SK-N-SH (cell line): ENCODE data around the gene SEMA3C.
A peak's percentile ranks its signal among the peaks of the same experiment; 100 is the strongest.

ENCODE experiments used
- CHD2 ChIP-seq: fragments of 150-350 bp; IDR thresholded peaks from 2 replicates; pipeline ENCODE4 v1.6.1; 2018; ENCODE audit warnings: low read length; ENCODE audit not compliant: partially characterized antibody
- FOSL2 ChIP-seq: IDR thresholded peaks from 2 replicates; pipeline ENCODE4 v1.4.0; 2012; ENCODE audit warnings: low read depth, mild to moderate bottlenecking, moderate library complexity, borderline replicate concordance
- GABPA ChIP-seq: IDR thresholded peaks from 2 replicates; pipeline ENCODE4 v1.4.0; 2012; ENCODE audit warnings: low read depth, mild to moderate bottlenecking
- GATA2 ChIP-seq: sonication (generic); formaldehyde crosslinking; IDR thresholded peaks from 2 replicates; pipeline ENCODE4 v1.5.0; 2020; ENCODE audit warnings: mild to moderate bottlenecking, missing genetic modification reagents
- NFIC ChIP-seq: IDR thresholded peaks from 2 replicates; pipeline ENCODE4 v1.4.0; 2012; ENCODE audit warnings: borderline replicate concordance
- POLR2AphosphoS5 ChIP-seq: IDR thresholded peaks from 2 replicates; pipeline ENCODE4 v1.6.1; 2012; ENCODE audit warnings: low read depth, low read length
- RAD21 ChIP-seq: IDR thresholded peaks from 2 replicates; pipeline ENCODE4 v1.6.1; 2012; ENCODE audit warnings: mild to moderate bottlenecking, low read length
- TAF1 ChIP-seq: IDR thresholded peaks from 2 replicates; pipeline ENCODE4 v1.6.1; 2012; ENCODE audit warnings: low read depth, mild to moderate bottlenecking, low read length, moderate library complexity, borderline replicate concordance
- TCF12 ChIP-seq: IDR thresholded peaks from 2 replicates; pipeline ENCODE4 v1.4.0; 2012
- TEAD4 ChIP-seq: IDR thresholded peaks from 2 replicates; pipeline ENCODE4 v1.4.0; 2012; ENCODE audit warnings: mild to moderate bottlenecking, borderline replicate concordance; ENCODE audit not compliant: insufficient read depth
- YY1 ChIP-seq: IDR thresholded peaks from 2 replicates; pipeline ENCODE4 v1.4.0; 2012; ENCODE audit warnings: low read depth, mild to moderate bottlenecking
- TF ChIP-seq, protein P1 (sequence below): fragments of 200-600 bp; sonication (generic); IDR thresholded peaks from 2 replicates; pipeline ENCODE4 v1.6.1; 2017; ENCODE audit warnings: antibody characterized with exemption, mild to moderate bottlenecking, moderate library complexity
- TF ChIP-seq, protein P2 (sequence below): IDR thresholded peaks from 2 replicates; pipeline ENCODE4 v1.4.0; 2012; ENCODE audit warnings: low read depth, borderline replicate concordance

DNA sequence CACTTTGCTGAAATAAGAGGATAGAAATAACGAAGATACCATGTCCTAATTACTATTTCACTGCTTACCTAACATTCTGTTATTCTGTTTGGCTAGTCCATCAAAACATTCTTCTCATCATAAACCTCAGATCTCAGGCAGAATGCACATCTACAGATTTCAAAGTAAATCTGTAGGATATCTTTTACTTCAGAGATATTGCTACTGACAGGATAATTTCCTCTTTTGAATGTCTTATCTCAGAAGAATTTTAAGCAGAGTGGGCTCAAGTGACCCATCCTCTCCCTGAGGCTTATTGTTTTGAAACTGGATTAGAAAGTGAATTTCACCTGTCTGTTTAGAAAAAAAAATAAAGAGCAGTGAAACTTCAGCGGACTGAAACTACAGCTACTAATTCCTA is 83.6 kb downstream of the SEMA3C start:
- TF ChIP-seq CHD2 (no peak), GABPA (no peak), TAF1 (no peak), TCF12 (peak; percentile 79), FOSL2 (no peak), YY1 (no peak), GATA2 (no peak), NFIC (no peak), RAD21 (no peak), POLR2AphosphoS5 (no peak), TEAD4 (peak; percentile 41; the same call in 1 of the 2 replicates)
- TF ChIP-seq, protein P1, sequence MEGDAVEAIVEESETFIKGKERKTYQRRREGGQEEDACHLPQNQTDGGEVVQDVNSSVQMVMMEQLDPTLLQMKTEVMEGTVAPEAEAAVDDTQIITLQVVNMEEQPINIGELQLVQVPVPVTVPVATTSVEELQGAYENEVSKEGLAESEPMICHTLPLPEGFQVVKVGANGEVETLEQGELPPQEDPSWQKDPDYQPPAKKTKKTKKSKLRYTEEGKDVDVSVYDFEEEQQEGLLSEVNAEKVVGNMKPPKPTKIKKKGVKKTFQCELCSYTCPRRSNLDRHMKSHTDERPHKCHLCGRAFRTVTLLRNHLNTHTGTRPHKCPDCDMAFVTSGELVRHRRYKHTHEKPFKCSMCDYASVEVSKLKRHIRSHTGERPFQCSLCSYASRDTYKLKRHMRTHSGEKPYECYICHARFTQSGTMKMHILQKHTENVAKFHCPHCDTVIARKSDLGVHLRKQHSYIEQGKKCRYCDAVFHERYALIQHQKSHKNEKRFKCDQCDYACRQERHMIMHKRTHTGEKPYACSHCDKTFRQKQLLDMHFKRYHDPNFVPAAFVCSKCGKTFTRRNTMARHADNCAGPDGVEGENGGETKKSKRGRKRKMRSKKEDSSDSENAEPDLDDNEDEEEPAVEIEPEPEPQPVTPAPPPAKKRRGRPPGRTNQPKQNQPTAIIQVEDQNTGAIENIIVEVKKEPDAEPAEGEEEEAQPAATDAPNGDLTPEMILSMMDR, result no peak
- TF ChIP-seq, protein P2, sequence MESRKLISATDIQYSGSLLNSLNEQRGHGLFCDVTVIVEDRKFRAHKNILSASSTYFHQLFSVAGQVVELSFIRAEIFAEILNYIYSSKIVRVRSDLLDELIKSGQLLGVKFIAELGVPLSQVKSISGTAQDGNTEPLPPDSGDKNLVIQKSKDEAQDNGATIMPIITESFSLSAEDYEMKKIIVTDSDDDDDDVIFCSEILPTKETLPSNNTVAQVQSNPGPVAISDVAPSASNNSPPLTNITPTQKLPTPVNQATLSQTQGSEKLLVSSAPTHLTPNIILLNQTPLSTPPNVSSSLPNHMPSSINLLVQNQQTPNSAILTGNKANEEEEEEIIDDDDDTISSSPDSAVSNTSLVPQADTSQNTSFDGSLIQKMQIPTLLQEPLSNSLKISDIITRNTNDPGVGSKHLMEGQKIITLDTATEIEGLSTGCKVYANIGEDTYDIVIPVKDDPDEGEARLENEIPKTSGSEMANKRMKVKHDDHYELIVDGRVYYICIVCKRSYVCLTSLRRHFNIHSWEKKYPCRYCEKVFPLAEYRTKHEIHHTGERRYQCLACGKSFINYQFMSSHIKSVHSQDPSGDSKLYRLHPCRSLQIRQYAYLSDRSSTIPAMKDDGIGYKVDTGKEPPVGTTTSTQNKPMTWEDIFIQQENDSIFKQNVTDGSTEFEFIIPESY, result no peak
